Measurements from ENCODE around the gene EVL. TPM values are rescaled to one million over a fixed set of nuclear protein-coding genes. Genes with fewer than 3 reads are reported as not detected.

Gene EVL
- total RNA-seq, 1 donor from 2014 or later = 159 TPM

- Mint-ChIP-seq H3K27me3 (no peaks in the 10 kb centered on the region), H3K36me3 (peaks cover 5% of the 10 kb centered on the region), H3K4me3 (no peak overlapping the region), H3K27ac (no peak overlapping the region), H3K9me3 (no peaks in the 10 kb centered on the region), H3K4me1 (ENCODE audit: unreplicated experiment) (peaks cover 33% of the 10 kb centered on the region)
- TF ChIP-seq CTCF (conservative IDR thresholded peaks at IDR 0.05) = no peak
- DNase-seq (ENCODE audit: extremely low spot score, unreplicated experiment) = no peak
Observed at GRCh38 chr14:100034961-100035500, 30.2 kb upstream of the EVL start.

GRCh38 chr14:100035700-100036099 lies 29.5 kb upstream of the EVL start:
- Mint-ChIP-seq H3K27me3 (no peaks in the 10 kb centered on the region), H3K4me1 (ENCODE audit: unreplicated experiment) (peaks cover 39% of the 10 kb centered on the region), H3K36me3 (peaks cover 5% of the 10 kb centered on the region), H3K9me3 (no peaks in the 10 kb centered on the region), H3K4me3 (no peak overlapping the region), H3K27ac (no peak overlapping the region)
- DNase-seq (ENCODE audit: extremely low spot score, unreplicated experiment) = no peak
- no peak for TF ChIP-seq CTCF (conservative IDR thresholded peaks at IDR 0.05)

- H3K27ac Mint-ChIP-seq = peak overlapping the region; percentile 55
- peaks cover 30% of the 10 kb centered on the region for H3K4me1 Mint-ChIP-seq (ENCODE audit: unreplicated experiment)
- TF ChIP-seq CTCF (conservative IDR thresholded peaks at IDR 0.05) = no peak
- H3K36me3 Mint-ChIP-seq = no peaks in the 10 kb centered on the region
- DNase-seq (ENCODE audit: extremely low spot score, unreplicated experiment) = no peak
- H3K27me3 Mint-ChIP-seq = no peaks in the 10 kb centered on the region
- H3K9me3 Mint-ChIP-seq = no peaks in the 10 kb centered on the region
- H3K4me3 Mint-ChIP-seq = no peak overlapping the region
Observed at GRCh38 chr14:100037353-100037752, 27.9 kb upstream of the EVL start.

GRCh38 chr14:100038065-100038464 lies 27.2 kb upstream of the EVL start:
- H3K27ac Mint-ChIP-seq = peak overlapping the region; percentile 55
- no peaks in the 10 kb centered on the region for H3K9me3 Mint-ChIP-seq
- H3K4me1 Mint-ChIP-seq (ENCODE audit: unreplicated experiment) = peaks cover 29% of the 10 kb centered on the region
- no peak for TF ChIP-seq CTCF (conservative IDR thresholded peaks at IDR 0.05)
- no peak for DNase-seq (ENCODE audit: extremely low spot score, unreplicated experiment)
- no peak overlapping the region for H3K4me3 Mint-ChIP-seq
- no peaks in the 10 kb centered on the region for H3K36me3 Mint-ChIP-seq
- no peaks in the 10 kb centered on the region for H3K27me3 Mint-ChIP-seq

GRCh38 chr14:100039903-100040302 lies 25.3 kb upstream of the EVL start:
- Mint-ChIP-seq H3K27ac (peak overlapping the region; percentile 37), H3K4me3 (no peak overlapping the region), H3K9me3 (no peaks in the 10 kb centered on the region), H3K4me1 (ENCODE audit: unreplicated experiment) (peaks cover 29% of the 10 kb centered on the region), H3K27me3 (no peaks in the 10 kb centered on the region), H3K36me3 (no peaks in the 10 kb centered on the region)
- DNase-seq (ENCODE audit: extremely low spot score, unreplicated experiment) = no peak
- TF ChIP-seq CTCF (conservative IDR thresholded peaks at IDR 0.05) = no peak

- no peaks in the 10 kb centered on the region for H3K9me3 Mint-ChIP-seq
- H3K27ac Mint-ChIP-seq = no peak overlapping the region
- no peaks in the 10 kb centered on the region for H3K27me3 Mint-ChIP-seq
- peaks cover 40% of the 10 kb centered on the region for H3K4me1 Mint-ChIP-seq (ENCODE audit: unreplicated experiment)
- DNase-seq (ENCODE audit: extremely low spot score, unreplicated experiment) = no peak
- TF ChIP-seq CTCF (conservative IDR thresholded peaks at IDR 0.05) = no peak
- H3K4me3 Mint-ChIP-seq = no peak overlapping the region
- peaks cover 4% of the 10 kb centered on the region for H3K36me3 Mint-ChIP-seq
Observed at GRCh38 chr14:100041271-100041670, 24.0 kb upstream of the EVL start.

Data from type B pancreatic cell (in vitro differentiated cells).